ENCODE measurements around the gene DHX58.

DHX58 gene

DNA sequence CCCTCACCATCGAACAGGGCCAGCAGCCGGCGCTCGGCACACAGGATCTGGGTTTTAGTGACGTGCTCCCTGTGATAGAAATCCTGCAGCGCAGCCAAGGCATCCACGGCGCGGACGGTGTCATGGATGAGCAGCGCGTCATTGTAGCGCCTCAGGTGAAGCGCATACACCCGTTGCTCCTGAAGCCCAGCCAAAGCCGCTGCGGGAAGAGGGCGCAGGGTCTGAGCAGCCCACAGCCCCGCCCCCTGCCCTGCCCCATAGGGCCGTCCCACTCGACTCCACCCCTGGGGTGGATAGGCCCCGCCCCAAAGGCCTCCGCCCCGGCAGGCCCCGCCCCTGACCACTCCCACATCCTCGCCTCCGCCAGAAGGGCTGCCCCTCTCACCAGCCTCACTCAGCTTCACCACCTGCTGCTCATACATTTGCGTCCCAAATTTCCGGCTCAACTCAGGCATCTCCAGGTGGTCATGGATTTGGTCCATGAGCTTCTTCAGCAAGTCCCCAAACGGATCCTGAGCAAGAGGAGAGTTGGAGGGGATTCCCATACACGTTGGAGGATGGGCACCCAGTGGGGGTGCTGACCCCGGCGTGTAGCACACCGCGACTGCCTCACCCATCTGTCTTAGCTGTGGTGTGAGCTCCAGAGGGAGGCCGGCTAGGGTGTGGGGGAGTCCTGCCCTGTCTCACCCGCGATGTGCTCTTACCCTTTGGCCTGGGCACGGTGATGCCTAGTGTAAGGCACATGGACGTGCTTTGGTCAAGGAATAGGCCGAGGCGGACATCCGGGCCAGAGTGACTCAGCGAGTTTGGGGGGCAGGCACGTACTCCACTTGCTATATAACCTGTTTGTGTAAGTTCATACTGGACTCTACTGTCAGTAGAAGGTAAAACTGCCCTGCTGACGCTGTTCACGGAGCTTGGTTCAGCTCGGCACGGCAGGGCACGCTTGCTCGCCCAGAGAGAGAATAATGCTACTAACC lies 4.6 kb downstream of the DHX58 start:
- TF ChIP-seq GATA2 (IDR thresholded peaks at IDR 0.05; ENCODE audit: low read depth, low read length): no peak
- no peak for TF ChIP-seq GATA3 (IDR thresholded peaks at IDR 0.05; ENCODE audit: low read depth, low read length)

- TF ChIP-seq GATA2 (IDR thresholded peaks at IDR 0.05; ENCODE audit: low read depth, low read length) (no peak), GATA3 (IDR thresholded peaks at IDR 0.05; ENCODE audit: low read depth, low read length) (no peak)
Observed at GRCh38 chr17:42107124-42107523, 5.4 kb downstream of the DHX58 start.

- no peak for TF ChIP-seq GATA2 (IDR thresholded peaks at IDR 0.05; ENCODE audit: low read depth, low read length)
- no peak for TF ChIP-seq GATA3 (IDR thresholded peaks at IDR 0.05; ENCODE audit: low read depth, low read length)
Observed at GRCh38 chr17:42106009-42106408, 6.5 kb downstream of the DHX58 start.

GRCh38 chr17:42104264-42104663 lies 8.2 kb downstream of the DHX58 start:
- TF ChIP-seq GATA3 (IDR thresholded peaks at IDR 0.05; ENCODE audit: low read depth, low read length) (no peak), GATA2 (IDR thresholded peaks at IDR 0.05; ENCODE audit: low read depth, low read length) (no peak)

DNA sequence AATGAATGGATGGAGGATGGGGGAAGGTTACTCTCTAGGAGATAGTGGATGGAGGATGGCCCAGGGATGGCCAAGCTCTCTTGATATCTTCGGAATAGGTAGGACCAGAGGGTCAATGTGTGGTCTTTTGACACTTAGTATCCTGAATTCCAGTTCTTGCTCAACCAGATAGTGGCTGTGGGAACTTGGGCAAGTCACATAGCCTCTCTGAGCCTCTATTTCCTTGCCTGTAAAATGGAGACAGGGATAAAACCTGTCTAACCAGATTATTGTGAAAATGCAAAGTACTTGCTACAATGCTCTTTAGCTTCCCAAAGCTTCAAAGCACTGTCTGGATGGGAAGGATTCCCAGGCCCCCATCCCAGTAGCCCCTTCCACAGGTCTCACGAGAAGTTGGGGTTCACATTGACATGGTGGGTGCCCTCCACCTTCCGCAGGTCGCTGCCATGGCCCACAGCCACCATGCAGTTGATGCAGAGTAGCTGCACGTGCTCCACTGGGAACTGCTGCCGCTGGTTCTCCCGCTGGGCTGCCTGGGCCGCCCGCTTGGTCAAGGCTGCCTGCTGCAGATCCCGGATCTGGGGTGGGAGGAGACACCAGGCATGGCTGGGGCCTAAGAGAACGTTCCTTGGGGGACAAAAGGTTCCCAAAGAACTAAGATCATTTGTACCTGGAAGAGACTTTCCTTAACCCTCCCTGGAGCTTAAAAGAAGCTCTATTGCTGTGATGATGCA lies 9.1 kb downstream of the DHX58 start:
- TF ChIP-seq GATA2 (IDR thresholded peaks at IDR 0.05; ENCODE audit: low read depth, low read length): no peak
- no peak for TF ChIP-seq GATA3 (IDR thresholded peaks at IDR 0.05; ENCODE audit: low read depth, low read length)

DNA sequence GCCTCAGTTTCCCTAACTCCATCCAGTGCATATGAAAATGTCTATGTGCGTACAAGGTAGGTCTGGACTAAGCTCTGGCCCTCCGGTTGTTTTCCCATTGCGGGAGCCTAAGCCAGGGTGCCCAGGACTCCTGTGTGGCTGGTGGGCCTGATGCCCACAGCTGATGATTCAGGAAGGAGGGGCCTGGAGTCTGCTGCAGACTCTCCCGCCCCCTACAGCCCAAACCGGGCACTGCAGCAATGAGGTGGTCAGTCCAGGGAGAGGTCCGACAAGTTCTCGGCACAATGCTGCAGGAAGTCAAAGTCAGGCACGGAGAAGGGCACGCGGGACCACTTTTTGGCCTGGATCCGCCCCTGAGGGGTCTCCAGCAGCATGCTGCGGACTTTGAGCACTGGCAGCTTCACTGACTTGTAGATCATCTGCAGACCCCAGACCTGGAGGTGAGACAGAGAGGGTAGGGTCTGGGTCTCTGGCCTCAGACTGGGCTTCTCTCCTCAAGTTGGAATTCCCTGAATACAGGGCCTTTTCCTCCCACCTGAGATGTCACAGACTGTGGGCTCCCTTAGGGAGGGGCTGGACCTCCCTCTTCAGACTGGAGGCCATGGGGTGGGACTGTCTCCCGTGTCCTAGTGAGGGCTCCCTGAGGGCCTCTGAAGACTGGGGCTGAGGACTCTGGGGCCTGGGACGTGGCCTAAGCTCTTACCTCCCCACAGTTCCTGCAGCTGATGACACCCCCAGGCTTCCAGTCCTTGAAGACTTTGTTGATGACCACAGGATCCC lies 10.8 kb downstream of the DHX58 start:
- TF ChIP-seq GATA3 (IDR thresholded peaks at IDR 0.05; ENCODE audit: low read depth, low read length): no peak
- no peak for TF ChIP-seq GATA2 (IDR thresholded peaks at IDR 0.05; ENCODE audit: low read depth, low read length)

GRCh38 chr17:42098730-42099399 lies 13.6 kb downstream of the DHX58 start:
- TF ChIP-seq GATA2 (IDR thresholded peaks at IDR 0.05; ENCODE audit: low read depth, low read length) (no peak), GATA3 (IDR thresholded peaks at IDR 0.05; ENCODE audit: low read depth, low read length) (no peak)

- no peak for TF ChIP-seq GATA2 (IDR thresholded peaks at IDR 0.05; ENCODE audit: low read depth, low read length)
- no peak for TF ChIP-seq GATA3 (IDR thresholded peaks at IDR 0.05; ENCODE audit: low read depth, low read length)
Observed at GRCh38 chr17:42097691-42098631, 14.6 kb downstream of the DHX58 start, which contains the start of gene ZNF385C. ZNF385C (minus strand) TSS chr17:42098473; CDS start chr17:42063056, 35,417 bp downstream.

DNA sequence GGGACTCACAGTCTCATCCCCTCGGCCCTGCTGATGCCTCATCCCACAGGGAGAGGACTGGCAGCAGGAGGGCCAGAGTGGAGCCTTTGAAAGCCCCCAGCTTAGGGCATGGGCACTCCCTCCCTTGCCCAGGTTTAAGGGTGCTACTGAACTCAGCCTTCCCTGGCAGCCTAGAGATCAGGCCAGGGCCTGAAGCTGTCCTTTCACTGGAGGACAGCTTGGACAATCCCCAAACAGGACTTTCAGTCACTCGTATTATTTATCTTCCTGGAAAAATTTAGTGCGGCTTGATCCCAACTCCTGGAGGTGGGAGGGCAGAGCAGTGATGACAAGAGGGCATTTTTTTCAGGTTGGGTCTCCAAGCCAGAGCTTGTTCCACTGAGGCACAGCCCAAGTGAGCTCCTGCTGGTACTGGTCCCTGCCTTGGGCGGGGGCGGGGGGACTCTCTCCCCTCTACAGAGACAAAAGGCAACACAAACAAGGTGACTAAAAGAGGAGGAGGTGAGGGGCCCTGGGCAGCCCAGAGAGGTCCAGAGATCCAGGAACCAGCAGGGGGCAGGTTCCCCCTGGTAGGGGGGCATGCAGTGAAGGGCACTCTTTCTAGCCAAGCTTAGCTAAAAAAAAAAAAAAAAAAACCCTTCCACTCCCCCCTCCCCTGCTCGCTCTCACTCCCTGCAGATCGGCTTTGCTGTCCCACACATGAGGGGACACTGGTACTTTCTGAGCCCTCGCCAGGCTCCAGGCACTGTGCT lies 16.0 kb downstream of the DHX58 start:
- no peak for TF ChIP-seq GATA2 (IDR thresholded peaks at IDR 0.05; ENCODE audit: low read depth, low read length)
- no peak for TF ChIP-seq GATA3 (IDR thresholded peaks at IDR 0.05; ENCODE audit: low read depth, low read length)

DNA sequence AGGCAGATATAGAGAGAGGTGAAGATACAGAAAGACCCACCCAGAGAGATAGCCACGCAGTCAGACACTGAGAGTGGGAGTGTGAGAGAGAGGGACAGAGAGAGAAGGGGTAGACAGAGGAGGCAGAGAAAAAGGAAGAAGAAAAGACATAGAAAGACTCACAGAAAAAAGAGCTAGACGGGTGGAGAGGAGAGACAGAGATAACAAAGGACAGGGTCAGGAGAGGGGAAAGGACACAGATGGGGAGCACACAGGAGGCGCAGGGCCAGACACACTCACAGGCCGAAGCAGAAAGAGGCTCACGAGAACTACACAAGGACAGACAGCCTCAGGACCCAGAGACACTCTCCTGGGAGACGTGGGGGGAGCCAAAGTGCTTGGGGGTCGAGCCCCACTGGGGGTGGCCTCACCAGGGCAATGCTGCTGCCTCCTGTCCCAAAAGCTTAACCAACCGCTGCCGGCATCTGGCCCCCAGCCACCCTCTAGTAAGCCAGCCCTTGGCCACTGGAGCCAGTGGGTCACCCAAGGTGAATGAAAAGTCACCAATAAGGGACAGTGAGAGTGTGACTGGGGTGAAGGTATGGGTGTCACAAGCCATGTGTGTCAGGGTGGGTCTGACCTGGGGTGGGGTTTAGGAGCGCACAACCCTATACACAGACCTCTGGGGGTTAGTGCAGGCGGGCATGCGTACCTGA lies 18.0 kb downstream of the DHX58 start:
- TF ChIP-seq GATA2 (IDR thresholded peaks at IDR 0.05; ENCODE audit: low read depth, low read length) (no peak), GATA3 (IDR thresholded peaks at IDR 0.05; ENCODE audit: low read depth, low read length) (no peak)

GRCh38 chr17:42092939-42093338 lies 19.6 kb downstream of the DHX58 start:
- TF ChIP-seq GATA2 (IDR thresholded peaks at IDR 0.05; ENCODE audit: low read depth, low read length): no peak
- no peak for TF ChIP-seq GATA3 (IDR thresholded peaks at IDR 0.05; ENCODE audit: low read depth, low read length)
